NCI-H1694 treated with DMSO at 0.1 percent for 48 hours (cell line): ENCODE measurements around the gene KDM2B.

Experiments used
- DNase-seq: peaks from one replicate; lab custom pipeline; 2025; lab: John Stamatoyannopoulos, UW

The KDM2B gene

DNA sequence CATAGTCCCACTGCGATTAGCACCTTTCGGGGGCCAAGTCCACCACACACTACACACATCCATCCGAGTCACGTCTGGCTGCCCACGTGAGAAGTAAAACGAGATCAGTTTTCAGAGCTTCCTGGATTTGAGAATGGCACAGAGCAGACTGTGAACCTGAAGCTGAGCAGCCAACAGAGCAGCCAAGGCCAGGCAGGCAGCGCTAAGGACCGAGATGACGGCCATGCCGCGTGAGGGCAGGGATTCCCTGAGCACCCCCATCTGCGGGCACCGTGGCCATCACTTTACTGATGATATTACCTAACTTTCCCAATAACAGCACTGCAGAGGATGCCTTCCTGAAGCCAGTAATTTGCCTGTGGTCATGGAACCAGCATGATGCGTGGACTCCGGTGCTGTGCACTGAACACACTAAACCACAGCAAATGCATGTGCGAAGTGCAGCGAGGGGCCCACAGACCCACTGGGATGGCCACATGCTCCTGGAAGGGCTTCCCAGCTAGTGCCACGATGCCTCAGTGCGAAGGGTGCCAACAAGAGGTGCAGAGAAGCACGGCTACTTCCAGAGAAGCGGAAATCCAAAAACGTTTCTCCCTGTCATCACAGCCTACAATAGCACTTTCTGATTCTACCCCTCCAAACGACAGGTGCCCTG lies 124.9 kb downstream of the KDM2B start:
- DNase-seq = no peak

DNA sequence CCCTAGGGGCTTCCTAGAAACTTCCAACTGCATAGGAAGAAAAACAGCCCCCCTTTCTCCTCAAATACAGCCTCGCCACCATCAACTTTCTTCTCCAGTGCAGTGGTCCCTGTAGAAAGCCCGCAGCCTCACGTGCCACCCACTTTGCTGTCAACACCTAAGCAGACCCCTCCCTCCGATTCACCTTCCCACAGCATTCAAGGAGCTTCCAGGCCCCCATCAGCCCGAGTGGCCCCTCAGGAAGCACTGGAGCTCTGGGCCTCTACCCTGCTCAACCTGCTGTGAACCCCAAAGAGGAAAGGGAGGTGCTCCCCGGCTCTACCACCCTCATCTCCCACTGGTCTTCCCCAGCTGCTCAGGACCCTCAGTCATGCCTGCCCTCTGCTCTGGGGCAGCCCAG lies 125.9 kb downstream of the KDM2B start:
- no peak for DNase-seq

DNA sequence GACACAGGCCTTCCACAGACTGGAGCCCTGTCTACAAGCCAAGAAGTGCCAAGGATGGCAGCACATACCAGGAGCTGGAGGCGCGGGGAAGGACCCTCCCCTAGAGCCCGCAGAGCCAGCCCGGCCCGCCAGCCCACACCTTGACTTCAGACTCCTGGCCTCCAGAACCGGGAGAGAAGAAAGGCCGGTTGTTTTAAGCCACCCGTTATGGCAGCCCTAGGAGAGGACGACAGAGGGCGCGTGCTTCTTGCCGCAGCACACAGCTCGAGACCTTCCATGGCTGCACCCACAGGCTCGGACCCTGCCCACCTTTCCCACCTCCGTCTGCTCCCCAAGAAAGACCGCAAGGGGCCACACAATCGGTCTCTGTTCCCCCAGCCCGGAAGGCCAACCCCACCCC lies 127.2 kb downstream of the KDM2B start:
- DNase-seq = no peak

DNA sequence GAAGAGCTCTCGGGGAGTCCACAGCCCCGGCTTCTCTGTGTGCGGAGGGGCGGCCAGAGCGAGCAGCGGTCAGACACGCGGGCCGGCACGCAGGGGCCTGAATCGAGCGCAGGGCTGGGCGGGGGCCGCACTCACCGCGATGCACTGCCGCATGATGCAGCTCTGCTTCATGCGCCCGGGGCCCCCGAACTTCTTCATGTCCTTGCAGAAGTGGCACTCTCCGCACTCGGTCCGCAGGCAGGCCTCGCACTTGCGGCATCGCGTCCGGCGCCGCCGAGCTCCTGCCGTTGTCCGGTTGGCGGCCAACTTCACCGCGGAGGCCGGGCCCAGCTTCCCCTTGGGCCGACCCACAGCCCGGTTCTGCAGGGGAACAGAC lies 127.8 kb downstream of the KDM2B start:
- DNase-seq = no peak

DNA sequence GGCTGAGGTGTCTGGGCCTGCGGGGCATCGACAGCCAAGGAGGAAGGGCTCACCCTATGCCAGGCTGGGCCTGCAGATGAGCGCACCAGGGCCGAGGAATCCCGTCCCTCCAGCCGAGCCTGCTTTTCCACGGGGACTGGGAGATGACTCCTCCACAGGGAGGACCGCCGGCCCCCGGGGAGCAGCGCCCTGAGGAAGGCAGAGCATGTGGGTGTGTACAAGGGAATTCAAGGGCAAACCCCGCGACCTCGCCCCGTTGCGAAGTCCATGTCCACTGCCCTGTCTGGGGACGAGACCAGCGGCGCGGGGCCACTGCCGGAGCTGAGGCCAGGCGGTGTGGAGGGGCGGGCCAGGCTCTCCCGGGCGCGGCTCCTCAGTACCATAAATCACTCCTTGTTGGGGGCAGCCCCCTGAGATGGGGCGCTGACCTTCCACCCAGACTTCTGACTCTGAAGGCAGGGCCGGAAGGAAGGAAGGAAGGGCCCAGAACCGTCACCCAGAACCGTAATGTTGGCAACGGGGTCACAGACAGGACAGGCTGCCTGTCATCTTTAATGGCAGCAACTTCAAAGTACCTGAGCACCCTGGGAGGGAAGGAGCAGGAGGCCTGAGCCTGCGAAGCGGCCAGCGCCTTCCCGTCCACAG lies 128.4 kb downstream of the KDM2B start:
- DNase-seq = no peak

DNA sequence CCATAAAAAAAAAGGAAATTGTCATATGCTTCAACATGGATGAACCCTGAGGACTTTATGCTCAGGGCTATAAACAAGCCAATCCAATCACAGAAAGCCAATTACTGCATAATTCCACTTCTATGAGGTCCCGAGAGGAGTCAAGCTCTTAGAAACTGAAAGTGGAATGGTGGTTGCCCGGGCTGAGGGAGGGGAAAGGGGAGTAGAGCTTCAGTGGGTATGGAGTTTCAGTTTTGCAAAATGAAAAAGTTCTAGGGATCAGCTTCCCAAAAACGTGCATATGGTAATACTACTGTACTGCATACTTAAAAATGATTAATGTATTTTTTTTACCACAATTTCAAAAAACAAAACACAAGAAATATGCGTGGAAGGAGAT lies 128.9 kb downstream of the KDM2B start:
- DNase-seq = no peak

DNA sequence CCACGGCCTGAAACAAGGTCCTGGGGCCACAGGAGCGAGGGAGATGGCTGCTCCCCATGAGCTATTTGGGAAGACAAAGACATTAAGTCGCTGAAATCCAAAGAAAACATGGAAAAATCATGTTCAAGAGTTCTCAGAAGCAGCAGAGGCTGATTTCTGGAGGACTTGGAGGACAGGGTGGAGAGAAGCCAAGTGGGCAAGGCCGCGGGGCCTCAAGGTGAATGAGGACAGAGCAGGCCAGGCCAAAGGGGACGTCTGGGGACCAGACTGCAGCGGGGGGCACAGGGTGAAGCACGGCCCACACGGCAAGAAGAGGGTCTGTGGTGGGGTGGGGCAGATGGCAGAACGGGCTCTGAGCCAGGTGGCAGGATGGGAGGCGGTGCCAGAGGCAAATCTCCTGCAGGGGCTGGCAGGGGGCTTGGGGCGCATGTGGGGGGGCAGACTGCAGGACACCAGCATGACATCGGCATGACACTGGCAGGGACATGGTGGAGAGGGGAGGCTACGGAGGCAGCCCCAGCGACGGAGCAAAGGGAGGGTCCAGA lies 132.0 kb downstream of the KDM2B start:
- peak; percentile 47 for DNase-seq

DNA sequence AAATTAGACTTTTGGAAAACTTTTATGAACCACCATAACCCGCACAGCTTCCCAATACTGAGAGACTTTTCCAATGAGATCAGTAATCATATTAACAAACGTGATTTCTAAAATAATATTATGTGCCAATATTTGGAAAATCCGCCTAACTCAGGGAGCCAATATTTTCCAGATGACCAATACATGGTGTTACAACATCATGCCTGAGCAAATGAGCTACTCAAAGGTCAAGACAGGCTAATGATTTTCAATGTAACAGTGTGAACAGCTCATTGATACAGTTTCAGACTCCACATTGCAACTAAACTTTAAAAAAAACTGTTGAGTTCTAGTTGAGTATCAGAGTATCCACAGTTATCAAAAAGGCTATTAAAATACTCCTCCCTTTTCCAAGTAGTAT lies 134.1 kb downstream of the KDM2B start:
- no peak for DNase-seq

DNA sequence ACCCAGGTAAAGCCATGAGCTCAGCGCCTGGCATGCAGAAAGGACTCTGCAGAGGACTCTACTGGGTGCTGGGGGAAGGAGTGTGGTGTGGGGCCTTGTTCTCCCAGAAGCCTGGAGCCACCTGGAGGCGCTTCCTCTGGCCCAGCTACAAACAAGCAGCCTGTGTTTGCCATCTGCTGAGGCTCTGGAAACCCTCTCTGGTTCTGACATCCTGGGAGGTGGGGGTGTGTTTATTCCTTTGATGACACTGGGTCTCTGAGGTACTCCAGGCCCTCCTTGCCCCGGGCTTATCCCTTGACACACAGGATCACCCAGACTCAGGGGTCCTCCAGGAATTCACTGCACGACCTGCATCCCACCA lies 136.0 kb downstream of the KDM2B start:
- DNase-seq = peak; percentile 6

DNA sequence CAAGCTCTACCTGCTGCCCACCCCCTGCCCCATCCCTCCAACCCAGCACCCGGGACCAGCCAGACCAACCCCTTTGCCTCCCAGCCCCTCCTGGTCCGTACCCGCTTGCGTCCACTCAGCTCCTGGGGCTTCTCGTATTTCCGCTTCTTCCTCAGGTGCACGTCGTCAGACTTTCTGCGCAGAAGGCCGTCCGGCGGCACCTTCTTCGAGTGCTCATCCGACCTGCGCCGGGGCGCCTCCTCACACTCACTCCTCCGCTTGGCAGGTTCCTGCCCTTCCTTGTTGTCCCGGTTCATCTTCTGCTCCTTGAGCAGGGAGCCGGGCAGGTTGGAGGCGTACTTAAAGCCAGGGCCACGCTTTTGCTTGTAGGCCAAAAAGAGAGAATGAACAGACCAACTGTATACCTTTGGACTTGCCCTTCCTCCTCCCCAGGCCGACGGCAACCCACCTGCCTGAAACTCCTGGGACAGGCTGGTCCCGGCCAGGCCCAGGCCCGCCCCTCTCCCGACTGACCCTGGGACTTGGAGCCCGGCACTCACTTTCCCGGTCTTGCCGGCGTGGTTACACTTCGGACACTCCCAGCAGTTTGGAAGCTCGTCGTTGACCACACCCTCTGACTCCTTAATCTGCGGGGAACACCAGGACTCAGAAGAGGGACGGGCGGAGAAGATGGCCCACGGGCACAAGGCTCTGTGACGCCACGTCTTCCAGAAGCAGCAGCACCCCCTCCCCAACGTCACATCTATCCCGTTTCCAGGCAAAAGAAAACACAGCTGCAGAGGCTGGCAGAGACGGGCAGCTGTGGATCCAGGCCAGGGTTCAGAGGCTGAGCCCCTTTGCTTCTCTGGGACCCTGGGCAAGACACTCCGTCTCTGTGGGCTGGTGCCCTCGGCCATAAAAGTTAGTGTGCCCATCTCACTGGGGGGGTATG lies 136.6 kb downstream of the KDM2B start:
- DNase-seq = no peak

DNA sequence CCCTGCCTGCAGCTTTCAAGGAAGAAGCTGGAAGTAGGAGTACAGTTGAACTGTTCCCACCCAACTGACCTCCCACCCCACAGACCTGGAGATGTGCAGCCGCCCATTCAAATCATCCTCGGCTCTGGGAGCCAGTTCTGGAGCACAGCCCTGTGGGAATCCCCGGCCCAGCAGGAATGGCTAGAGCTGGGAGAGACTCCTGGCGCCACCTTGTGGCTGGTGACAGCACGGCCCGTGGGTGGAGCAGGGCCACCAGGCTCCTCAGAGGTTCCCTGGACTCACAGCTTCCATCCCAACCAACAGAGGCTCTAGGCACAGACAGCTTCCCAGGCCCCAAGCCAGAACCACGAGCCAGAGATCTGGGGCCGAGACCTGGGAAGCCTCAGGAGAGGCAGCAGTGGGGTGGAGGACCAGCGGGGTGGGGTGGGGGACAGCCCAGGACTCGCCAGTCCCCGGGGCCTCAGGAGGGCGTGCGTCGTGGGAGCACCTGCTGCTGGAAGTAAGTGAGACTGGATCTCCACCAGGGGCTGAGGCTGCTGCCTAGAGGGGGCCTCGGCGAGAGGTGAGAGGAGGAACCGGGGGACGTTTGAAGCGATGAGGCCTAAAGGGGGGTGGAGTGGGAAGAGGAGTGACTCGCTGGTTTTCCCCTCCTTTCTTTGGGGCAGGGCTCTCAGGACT lies 137.5 kb downstream of the KDM2B start:
- DNase-seq = peak; percentile 60

DNA sequence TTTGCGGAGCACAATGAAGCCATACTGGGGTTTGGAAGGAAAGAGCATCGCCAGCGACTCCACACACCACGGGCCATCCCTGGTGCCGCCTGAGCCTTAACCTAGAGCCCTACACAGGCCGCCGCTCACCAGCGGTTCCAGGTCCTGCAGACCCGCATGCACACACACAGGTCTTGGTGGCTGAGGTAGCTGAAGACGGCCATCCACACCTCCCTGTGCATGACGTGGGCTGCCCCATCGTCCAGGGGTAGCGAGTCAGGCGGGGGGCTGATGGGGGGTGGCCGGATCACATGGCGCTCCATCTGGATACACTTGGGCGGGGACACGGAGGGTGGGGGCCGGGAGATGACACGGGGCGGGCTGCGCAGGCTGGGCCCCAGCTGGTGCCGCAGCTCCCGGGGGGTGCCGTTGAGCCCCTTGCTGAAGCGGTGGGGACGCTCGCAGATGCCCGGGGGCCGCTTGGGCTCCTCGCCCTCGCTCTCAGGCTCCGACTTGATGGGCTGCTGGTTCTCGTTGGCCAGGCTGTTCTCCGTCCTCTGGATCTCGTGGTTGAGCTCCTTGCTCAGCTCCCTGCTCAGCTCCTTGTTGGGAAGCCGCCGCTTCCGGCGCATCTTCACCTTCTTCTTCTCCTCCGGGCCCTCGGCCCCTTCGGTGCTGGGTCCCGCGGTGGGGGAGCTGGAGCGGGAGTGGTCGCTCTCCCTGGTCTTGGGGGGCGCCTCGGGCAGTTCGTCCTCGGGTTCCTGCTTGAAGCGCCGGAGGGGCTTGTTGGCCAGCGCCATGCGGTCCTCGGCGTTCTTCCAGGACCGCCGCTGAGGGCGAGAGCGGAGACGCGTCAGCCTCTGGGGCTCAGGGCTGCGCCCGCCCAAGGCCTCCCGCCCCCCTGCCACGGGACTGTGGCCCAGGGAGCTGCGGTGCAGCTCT lies 138.5 kb downstream of the KDM2B start:
- no peak for DNase-seq

DNA sequence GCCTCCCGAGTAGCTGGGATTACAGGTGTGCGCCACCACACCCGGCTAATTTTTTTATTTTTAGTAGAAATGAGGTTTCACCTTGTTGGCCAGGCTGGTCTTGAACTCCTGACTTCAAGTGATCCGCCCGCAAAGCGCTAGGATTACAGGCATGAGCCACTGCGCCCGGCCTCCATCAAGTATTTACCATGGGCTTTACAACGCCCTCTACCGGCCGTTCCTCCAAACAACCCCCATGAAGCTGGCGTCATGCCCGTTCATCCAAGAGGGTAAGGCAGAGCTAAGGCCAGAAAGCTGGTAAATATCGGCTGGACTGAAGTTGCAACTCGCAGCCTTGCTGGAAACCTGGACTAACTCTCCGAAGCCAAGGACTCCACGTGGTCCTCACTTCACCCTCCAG lies 139.3 kb downstream of the KDM2B start:
- no peak for DNase-seq

DNA sequence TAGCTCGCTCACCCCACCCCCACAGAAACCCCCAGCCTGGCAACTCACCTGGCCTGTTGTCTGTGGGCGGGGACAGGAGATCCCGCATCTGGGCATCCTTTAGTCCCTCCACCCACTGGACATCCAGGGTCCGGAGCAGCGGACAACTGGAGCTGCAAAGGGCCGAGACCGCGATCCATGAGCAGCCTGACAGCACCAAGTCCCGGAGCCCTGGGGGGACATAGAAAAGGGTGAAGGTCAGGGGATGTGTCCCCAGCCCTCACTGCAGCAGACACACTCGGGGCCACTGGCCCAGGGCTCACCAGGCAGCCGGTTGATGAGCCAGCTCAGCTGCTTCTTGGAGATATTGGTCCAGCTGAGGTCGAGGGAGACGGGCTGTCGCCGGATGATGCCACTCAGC lies 140.1 kb downstream of the KDM2B start:
- DNase-seq = no peak

DNA sequence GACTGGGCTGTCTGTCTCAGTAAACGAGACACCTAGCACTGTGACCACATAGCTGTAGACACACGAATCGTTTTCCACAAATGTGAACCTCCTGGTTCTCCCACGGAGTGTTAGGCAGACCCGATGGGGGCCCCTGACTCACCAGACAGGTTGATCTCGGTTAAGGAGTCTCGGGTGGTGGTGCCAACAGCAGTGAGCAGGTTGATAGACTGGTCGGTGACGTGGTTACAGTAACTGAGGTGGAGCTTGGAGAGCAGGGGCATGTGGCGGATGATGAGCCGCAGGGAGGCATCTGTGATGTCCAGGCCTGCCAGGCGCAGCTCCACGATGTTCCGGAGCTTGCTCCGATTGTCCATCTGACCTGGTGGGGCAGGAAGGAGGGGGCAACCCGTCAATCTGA lies 141.1 kb downstream of the KDM2B start:
- DNase-seq = no peak

DNA sequence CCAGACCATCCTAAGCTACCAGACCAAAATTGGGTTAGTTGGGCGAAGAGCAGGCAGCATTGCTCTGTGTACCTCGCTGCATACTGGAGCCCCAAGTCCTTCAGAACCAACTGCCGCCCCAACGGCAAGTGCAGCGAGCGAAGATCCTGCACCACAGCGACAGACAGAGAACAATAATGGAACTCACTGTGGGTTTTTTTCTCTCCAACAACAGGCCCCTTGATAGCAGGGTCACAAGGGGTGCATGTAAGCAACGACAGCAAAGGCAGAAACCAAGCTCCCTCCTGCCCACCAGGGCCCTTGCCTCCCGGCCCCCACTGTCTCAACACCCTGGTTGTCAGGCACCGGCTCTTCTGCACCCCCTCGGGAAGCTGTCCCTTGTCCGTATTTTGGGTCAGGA lies 141.9 kb downstream of the KDM2B start:
- DNase-seq = no peak

DNA sequence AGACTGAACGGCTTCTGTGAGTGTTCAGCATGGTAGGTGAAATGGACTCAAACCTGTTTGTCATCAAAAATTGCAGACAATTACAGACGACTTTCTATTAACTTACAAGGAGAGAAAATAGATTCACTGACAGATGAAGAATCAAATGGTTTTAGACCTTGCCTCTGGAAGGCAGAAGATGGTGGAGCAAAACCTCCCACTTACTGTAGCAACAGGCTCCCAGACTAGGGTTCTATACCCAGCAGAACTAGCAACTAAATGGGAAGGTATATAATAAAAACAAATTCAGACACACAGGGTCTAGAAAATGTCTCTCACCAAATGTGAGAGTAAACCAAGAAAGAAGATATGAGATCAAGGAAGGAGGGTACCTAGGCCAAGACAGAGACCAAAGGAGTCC lies 144.1 kb downstream of the KDM2B start:
- no peak for DNase-seq

DNA sequence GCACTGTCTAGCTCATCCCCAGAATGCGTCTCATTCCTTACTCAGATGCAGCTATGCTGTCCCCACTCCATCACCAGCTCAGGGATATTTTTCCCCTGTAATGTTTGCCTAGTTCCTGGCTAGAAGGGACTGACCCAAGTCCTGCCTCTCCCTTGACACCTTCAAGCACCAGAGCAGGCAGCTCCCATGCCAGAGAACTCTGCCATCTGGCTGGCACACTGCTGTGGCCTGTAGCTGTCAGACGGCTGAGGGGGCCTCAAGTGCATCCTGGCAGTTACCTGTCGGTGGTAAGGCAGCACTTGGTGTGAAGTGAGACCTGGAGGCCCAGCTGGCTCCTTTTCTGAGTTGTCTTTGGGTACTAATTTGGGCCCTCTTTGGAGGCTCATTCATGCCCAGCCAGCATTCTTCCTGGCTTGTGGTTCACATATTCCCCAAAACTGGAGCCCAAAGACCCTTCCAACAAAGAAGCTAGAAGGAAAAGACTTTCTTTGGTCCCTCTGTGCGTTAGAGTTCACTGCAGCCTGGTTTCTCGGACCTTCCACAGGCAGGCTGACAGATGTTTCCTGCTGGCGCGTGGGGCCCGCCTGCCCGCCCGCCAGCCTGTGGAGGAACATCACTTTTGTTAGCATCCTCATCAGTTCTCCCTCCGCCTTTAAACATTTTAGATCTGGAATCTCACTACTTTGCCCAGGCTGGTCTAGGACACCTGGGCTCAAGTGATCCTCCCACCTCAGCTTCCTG lies 147.9 kb downstream of the KDM2B start:
- no peak for DNase-seq

DNA sequence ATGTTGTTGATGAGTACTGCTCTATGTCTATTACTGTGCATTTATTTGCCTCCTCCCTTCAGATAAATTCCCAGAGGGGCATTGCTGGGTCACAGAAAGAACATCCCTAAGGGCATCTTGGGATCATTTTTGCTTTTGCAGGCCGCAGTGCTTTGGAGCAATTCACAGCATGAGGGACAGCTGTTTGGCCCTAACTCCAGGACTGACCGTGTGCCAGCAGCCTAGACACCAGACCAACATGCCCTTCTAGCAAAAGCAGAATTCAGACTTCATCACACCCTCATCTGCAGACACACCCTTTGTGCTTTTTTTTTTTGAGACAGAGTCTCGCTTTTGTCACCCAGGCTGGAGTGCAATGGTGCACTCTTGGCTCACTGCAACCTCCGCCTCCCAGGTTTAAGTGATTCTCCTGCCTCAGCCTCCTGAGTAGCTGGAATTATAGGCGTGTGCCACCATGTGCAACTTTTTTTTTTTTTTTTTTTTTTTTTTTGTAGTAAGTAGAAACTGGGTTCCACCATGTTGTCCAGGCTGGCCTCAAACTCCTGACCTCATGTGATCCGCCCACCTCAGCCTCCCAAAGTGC lies 149.9 kb downstream of the KDM2B start:
- DNase-seq = no peak

DNA sequence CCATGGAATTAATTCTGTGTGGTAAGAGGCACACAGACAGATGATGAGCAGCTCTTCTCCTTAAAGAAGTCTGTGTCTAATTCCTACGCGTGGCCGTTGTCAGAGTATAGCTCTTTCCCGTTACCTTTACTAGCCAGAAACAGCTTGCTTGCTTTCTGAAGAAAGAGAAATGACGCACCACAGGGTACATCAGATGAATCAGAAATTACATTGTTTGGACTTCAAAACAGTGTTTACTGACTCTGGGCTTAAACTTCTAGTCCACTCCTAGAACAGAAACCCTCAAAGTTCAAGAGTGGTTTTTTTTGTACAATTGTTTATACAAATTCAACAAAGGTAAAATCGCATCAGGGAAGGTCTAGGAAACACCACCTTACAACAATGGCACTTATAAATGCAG lies 151.9 kb downstream of the KDM2B start:
- DNase-seq = no peak
